Measurements from ENCODE around the gene PRELID1. TPM values are rescaled to one million over a fixed set of nuclear protein-coding genes. Genes with fewer than 3 reads are reported as not detected.
A peak's percentile ranks its signal among the peaks of the same experiment; 100 is the strongest.
"Not testable (repeated sequence)": the region's sequence is repeated elsewhere in the genome, so short reads cannot be mapped to it uniquely, and the experiment has no call there.

The PRELID1 gene
- total and polyA plus RNA-seq, 2 donors from 2014 or later: 90.8 to 351 TPM

- intact Hi-C loops (cut with DNase I): no loop called here
- H3K9me3 ChIP-seq (ENCODE audit: control insufficient read depth in 2 of 3, insufficient read depth in 1 of 3, low read length in 3 of 3): no peaks in the 10 kb centered on the region
- no peak overlapping the region for H3K9ac ChIP-seq (ENCODE audit: low read length in 3 of 3)
- peaks cover 2 to 57% (median 35%) of the 10 kb centered on the region in 3 donors for H3K36me3 ChIP-seq (ENCODE audit: control insufficient read depth in 2 of 3, insufficient read depth in 3 of 3, low read length in 3 of 3)
- no peak overlapping the region for H3K4me3 ChIP-seq (ENCODE audit: low read length in 3 of 3)
- no peak for FAIRE-seq
- peaks cover 0 to 3% (median 0%) of the 10 kb centered on the region in 3 donors for H3K4me1 ChIP-seq (ENCODE audit: control insufficient read depth in 2 of 3, insufficient read depth in 2 of 3, low read depth in 1 of 3, low read length in 3 of 3)
- no peaks in the 10 kb centered on the region for H3K27me3 ChIP-seq (ENCODE audit: control insufficient read depth, insufficient read depth, low read length)
- no peak for TF ChIP-seq CTCF (IDR thresholded peaks at IDR 0.05; ENCODE audit: borderline replicate concordance, extremely low read depth, insufficient read depth)
- H3K27ac ChIP-seq (ENCODE audit: low read depth in 2 of 2, low read length in 2 of 2): no peak overlapping the region
- DNase-seq: peak in 1 of 5 donors; percentile 72
Observed at GRCh38 chr5:177336603-177337494, 33.2 kb downstream of the PRELID1 start.

GRCh38 chr5:177338251-177339106, 34.9 kb downstream of the PRELID1 start:
- Histone ChIP-seq H3K36me3 (ENCODE audit: control insufficient read depth in 2 of 3, insufficient read depth in 3 of 3, low read length in 3 of 3) (peaks cover 2 to 50% (median 32%) of the 10 kb centered on the region in 3 donors), H3K4me1 (ENCODE audit: control insufficient read depth in 2 of 3, insufficient read depth in 2 of 3, low read depth in 1 of 3, low read length in 3 of 3) (peaks cover 0 to 3% (median 0%) of the 10 kb centered on the region in 3 donors), H3K27ac (ENCODE audit: low read depth in 2 of 2, low read length in 2 of 2) (no peak overlapping the region), H3K9me3 (ENCODE audit: control insufficient read depth in 2 of 3, insufficient read depth in 1 of 3, low read length in 3 of 3) (no peaks in the 10 kb centered on the region), H3K4me3 (ENCODE audit: low read length in 3 of 3) (no peak overlapping the region), H3K27me3 (ENCODE audit: control insufficient read depth, insufficient read depth, low read length) (no peaks in the 10 kb centered on the region), H3K9ac (ENCODE audit: low read length in 3 of 3) (no peak overlapping the region)
- FAIRE-seq (no peak), DNase-seq (peak in 1 of 5 donors; percentile 59)
- TF ChIP-seq CTCF (IDR thresholded peaks at IDR 0.05; ENCODE audit: borderline replicate concordance, extremely low read depth, insufficient read depth): no peak
- intact Hi-C loops (cut with DNase I): no loop called here

GRCh38 chr5:177339107-177339638, 35.6 kb downstream of the PRELID1 start:
- no peak overlapping the region for H3K9ac ChIP-seq (ENCODE audit: low read length in 3 of 3)
- no peak for FAIRE-seq
- peak in 1 of 5 donors; percentile 55 for DNase-seq

GRCh38 chr5:177343000-177343399, 39.4 kb downstream of the PRELID1 start:
- H3K27me3 ChIP-seq (ENCODE audit: control insufficient read depth, insufficient read depth, low read length); intact Hi-C loops (cut with DNase I); H3K27ac ChIP-seq (ENCODE audit: low read depth in 2 of 2, low read length in 2 of 2); H3K9ac ChIP-seq (ENCODE audit: low read length in 3 of 3); H3K4me1 ChIP-seq (ENCODE audit: control insufficient read depth in 2 of 3, insufficient read depth in 2 of 3, low read depth in 1 of 3, low read length in 3 of 3); FAIRE-seq; H3K9me3 ChIP-seq (ENCODE audit: control insufficient read depth in 2 of 3, insufficient read depth in 1 of 3, low read length in 3 of 3); H3K4me3 ChIP-seq (ENCODE audit: low read length in 3 of 3): not testable (repeated sequence)
- peak in 1 of 5 donors; percentile 19 for DNase-seq
- H3K36me3 ChIP-seq (ENCODE audit: control insufficient read depth in 2 of 3, insufficient read depth in 3 of 3, low read length in 3 of 3): peaks cover 2 to 15% (median 7%) of the 10 kb centered on the region in 3 donors

More at GRCh38 chr5:177339107-177339638, 35.6 kb downstream of the PRELID1 start:
- intact Hi-C loops (cut with DNase I): no loop called here
- no peaks in the 10 kb centered on the region for H3K27me3 ChIP-seq (ENCODE audit: control insufficient read depth, insufficient read depth, low read length)
- TF ChIP-seq CTCF (IDR thresholded peaks at IDR 0.05; ENCODE audit: borderline replicate concordance, extremely low read depth, insufficient read depth): no peak
- peaks cover 0 to 3% (median 0%) of the 10 kb centered on the region in 3 donors for H3K4me1 ChIP-seq (ENCODE audit: control insufficient read depth in 2 of 3, insufficient read depth in 2 of 3, low read depth in 1 of 3, low read length in 3 of 3)
- H3K36me3 ChIP-seq (ENCODE audit: control insufficient read depth in 2 of 3, insufficient read depth in 3 of 3, low read length in 3 of 3): peaks cover 2 to 43% (median 26%) of the 10 kb centered on the region in 3 donors
- H3K4me3 ChIP-seq (ENCODE audit: low read length in 3 of 3): no peak overlapping the region
- H3K9me3 ChIP-seq (ENCODE audit: control insufficient read depth in 2 of 3, insufficient read depth in 1 of 3, low read length in 3 of 3): no peaks in the 10 kb centered on the region
- H3K27ac ChIP-seq (ENCODE audit: low read depth in 2 of 2, low read length in 2 of 2): no peak overlapping the region
